Upper lobe of left lung (tissue), 6 donors: Measurements from ENCODE around the gene IGF2R. TPM values are rescaled to one million over a fixed set of nuclear protein-coding genes. Genes with fewer than 3 reads are reported as not detected.

Experiments used
- ATAC-seq, 2 donors: fragments of 200-7000 bp; cut with Tn5 transposase; one replicate each; pipeline ENCODE4 v1.9.1; 2022; ENCODE audit warnings: mild to moderate bottlenecking in 2 of 2, moderate library complexity in 2 of 2; ENCODE audit not compliant: low FRiP score in 2 of 2
- DNase-seq, 2 donors: peaks; one replicate each; pipeline ENCODE4 v3.0.0-alpha.2; 2019 to 2020
- H3K27ac ChIP-seq, 4 donors: fragments of 200-600 bp; sonication (generic); one replicate each; pipeline ENCODE4 v1.5.1; 2016 to 2019
- H3K27me3 ChIP-seq, 4 donors: fragments of 200-600 bp; sonication (generic); one replicate each; pipeline ENCODE4 v1.5.1; 2017 to 2019
- H3K36me3 ChIP-seq, 4 donors: fragments of 200-600 bp; sonication (generic); one replicate each; pipeline ENCODE4 v1.5.1; 2016 to 2019
- H3K4me1 ChIP-seq, 4 donors: fragments of 200-600 bp; sonication (generic); one replicate each; pipeline ENCODE4 v1.5.1; 2018 to 2019
- H3K4me3 ChIP-seq, 4 donors: fragments of 200-600 bp; sonication (generic); one replicate each; pipeline ENCODE4 v1.5.1; 2017 to 2019; ENCODE audit warnings: mild to moderate bottlenecking in 2 of 4, moderate library complexity in 1 of 4
- H3K9me3 ChIP-seq, 4 donors: fragments of 200-600 bp; sonication (generic); one replicate each; pipeline ENCODE4 v1.5.1; 2018 to 2019
- CTCF ChIP-seq, 6 experiments: fragments of 450-650 bp in 4 of 6; fragments of 200-600 bp in 2 of 6; sonication (generic) in 2 of 6; IDR thresholded peaks; one replicate each; pipeline ENCODE4 v1.5.1; 2016 to 2019; ENCODE audit warnings: antibody characterized with exemption in 6 of 6
- EP300 ChIP-seq, 4 donors: sonication (generic); formaldehyde crosslinking; IDR thresholded peaks; one replicate each; pipeline ENCODE4 v1.5.1; 2017; ENCODE audit warnings: antibody characterized with exemption in 4 of 4, control low read depth in 2 of 4
- POLR2A ChIP-seq, 4 donors: fragments of 450-650 bp; IDR thresholded peaks; one replicate each; pipeline ENCODE4 v1.5.1; 2016 to 2017; ENCODE audit warnings: antibody characterized with exemption in 4 of 4, mild to moderate bottlenecking in 2 of 4
- POLR2AphosphoS5 ChIP-seq, 2 donors: sonication (generic); formaldehyde crosslinking; IDR thresholded peaks; one replicate each; pipeline ENCODE4 v1.5.1; 2017; ENCODE audit warnings: antibody characterized with exemption in 2 of 2
- WGBS, 2 donors: methylation state at CpG; one replicate each; pipeline ENCODE4 v1.1.5; 2017 to 2018; 5-methylcytosine and 5-hydroxymethylcytosine counted together
- total RNA-seq, 6 donors: library from RNA; depleted of rRNA in 4 of 6; stranded (reverse); fragments of >200 nt in 4 of 6; gene quantifications; one replicate each; pipeline versions ENCODE4 v1.1.0 to v1.2.1, GENCODE V29; 2016 to 2021
- donor health status: DM: no; HTN: no; CAD: no; lungs with moderate emphysema.
- donor health status: DM: no; HTN: yes; CAD: no; lungs with severe emphysema.

The IGF2R gene
- total RNA-seq, 6 donors from 2014 or later: 103 to 150 (median 128) TPM

GRCh38 chr6:160060920-160061447, 92.1 kb downstream of the IGF2R start:
- ATAC-seq (no peak), DNase-seq (no peak)
- TF ChIP-seq POLR2A (IDR thresholded peaks at IDR 0.05) (no peak), CTCF (IDR thresholded peaks at IDR 0.05) (no peak), EP300 (IDR thresholded peaks at IDR 0.05) (no peak), POLR2AphosphoS5 (IDR thresholded peaks at IDR 0.05) (no peak)
- Histone ChIP-seq H3K27ac (no peak overlapping the region), H3K36me3 (peaks cover 65 to 100% (median 87%) of the 10 kb centered on the region in 4 donors), H3K27me3 (no peaks in the 10 kb centered on the region), H3K9me3 (no peaks in the 10 kb centered on the region), H3K4me1 (peaks cover 0 to 8% (median 0%) of the 10 kb centered on the region in 4 donors), H3K4me3 (no peak overlapping the region)
- 85 to 87% methylated on average over 4 of the region's 4 CpGs for WGBS, 2 donors

GRCh38 chr6:160063771-160064413, 95.0 kb downstream of the IGF2R start:
- Histone ChIP-seq H3K27me3 (no peaks in the 10 kb centered on the region), H3K36me3 (peaks cover 57 to 100% (median 86%) of the 10 kb centered on the region in 4 donors), H3K4me3 (no peak overlapping the region), H3K4me1 (no peaks in the 10 kb centered on the region), H3K27ac (no peak overlapping the region), H3K9me3 (no peaks in the 10 kb centered on the region)
- WGBS, 2 donors: 89 to 97% methylated on average over 8 of the region's 8 CpGs
- ATAC-seq (no peak), DNase-seq (no peak)
- no peak for TF ChIP-seq CTCF (IDR thresholded peaks at IDR 0.05)
- no peak for TF ChIP-seq EP300 (IDR thresholded peaks at IDR 0.05)
- no peak for TF ChIP-seq POLR2AphosphoS5 (IDR thresholded peaks at IDR 0.05)
- TF ChIP-seq POLR2A (IDR thresholded peaks at IDR 0.05): no peak

DNA sequence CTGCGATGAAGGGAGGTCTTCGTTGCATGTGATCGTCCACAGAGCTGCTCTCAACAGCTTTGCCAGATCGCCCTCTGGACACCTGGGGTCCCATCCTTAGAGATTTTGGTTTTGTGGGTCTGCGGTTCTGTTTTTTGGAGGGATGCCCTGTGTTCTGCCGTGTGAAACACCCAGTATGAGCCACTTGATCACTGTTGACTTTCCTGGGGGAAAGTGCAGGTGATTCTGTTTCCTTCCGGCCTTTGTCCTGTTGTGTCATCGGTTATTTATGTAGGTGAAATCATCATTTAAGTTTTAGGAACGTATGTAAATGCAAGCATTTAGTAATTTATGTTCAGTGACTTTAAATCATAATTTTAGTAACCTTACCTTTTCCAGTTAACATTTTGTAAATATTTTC, 96.3 kb downstream of the IGF2R start:
- peaks cover 53 to 100% (median 86%) of the 10 kb centered on the region in 4 donors for H3K36me3 ChIP-seq
- H3K9me3 ChIP-seq: no peaks in the 10 kb centered on the region
- no peaks in the 10 kb centered on the region for H3K4me1 ChIP-seq
- 78 to 93% methylated on average over 9 of the region's 9 CpGs for WGBS, 2 donors
- ATAC-seq: no peak
- no peaks in the 10 kb centered on the region for H3K27me3 ChIP-seq
- no peak overlapping the region for H3K4me3 ChIP-seq
- TF ChIP-seq EP300 (IDR thresholded peaks at IDR 0.05) (no peak), POLR2AphosphoS5 (IDR thresholded peaks at IDR 0.05) (no peak), POLR2A (IDR thresholded peaks at IDR 0.05) (no peak), CTCF (IDR thresholded peaks at IDR 0.05) (no peak)
- no peak overlapping the region for H3K27ac ChIP-seq
- no peak for DNase-seq

DNA sequence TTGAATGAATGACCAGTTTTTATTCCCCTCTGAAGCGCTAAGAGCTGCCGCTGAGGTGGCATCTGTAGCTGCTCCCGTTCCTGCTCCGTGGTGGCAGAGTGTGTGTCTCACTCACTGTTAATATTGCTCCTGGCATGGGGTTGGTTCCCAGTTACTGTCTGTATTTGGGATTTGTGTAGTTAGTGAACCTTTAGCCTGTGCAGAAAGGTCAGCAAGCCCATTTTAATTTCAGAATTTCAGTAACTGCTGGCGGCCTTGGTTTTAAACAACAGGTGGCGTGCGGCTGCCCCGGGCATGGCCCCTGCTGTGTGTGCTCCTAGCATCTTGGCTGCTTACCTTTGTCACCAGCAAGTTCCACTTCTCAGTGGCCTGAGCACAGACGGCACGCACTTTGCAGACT, 98.7 kb downstream of the IGF2R start:
- 96 to 97% methylated on average over 10 of the region's 10 CpGs for WGBS, 2 donors
- H3K36me3 ChIP-seq: peaks cover 61 to 100% (median 88%) of the 10 kb centered on the region in 4 donors
- ATAC-seq: no peak

More for the DNA sequence above, 98.7 kb downstream of the IGF2R start:
- H3K27me3 ChIP-seq: no peaks in the 10 kb centered on the region
- no peaks in the 10 kb centered on the region for H3K4me1 ChIP-seq
- H3K27ac ChIP-seq: no peak overlapping the region
- TF ChIP-seq POLR2A (IDR thresholded peaks at IDR 0.05): no peak
- TF ChIP-seq EP300 (IDR thresholded peaks at IDR 0.05): no peak
- no peak for TF ChIP-seq CTCF (IDR thresholded peaks at IDR 0.05)
- no peak for TF ChIP-seq POLR2AphosphoS5 (IDR thresholded peaks at IDR 0.05)
- H3K4me3 ChIP-seq: no peak overlapping the region
- no peaks in the 10 kb centered on the region for H3K9me3 ChIP-seq
- no peak for DNase-seq
